Inferior parietal cortex (tissue), 1 donor: ENCODE data around the gene MYH15.

Experiments used
- DNase-seq: peaks from one replicate; pipeline ENCODE4 v3.0.0-alpha.2; 2016; ENCODE audit errors: extremely low spot score

MYH15 gene

DNA sequence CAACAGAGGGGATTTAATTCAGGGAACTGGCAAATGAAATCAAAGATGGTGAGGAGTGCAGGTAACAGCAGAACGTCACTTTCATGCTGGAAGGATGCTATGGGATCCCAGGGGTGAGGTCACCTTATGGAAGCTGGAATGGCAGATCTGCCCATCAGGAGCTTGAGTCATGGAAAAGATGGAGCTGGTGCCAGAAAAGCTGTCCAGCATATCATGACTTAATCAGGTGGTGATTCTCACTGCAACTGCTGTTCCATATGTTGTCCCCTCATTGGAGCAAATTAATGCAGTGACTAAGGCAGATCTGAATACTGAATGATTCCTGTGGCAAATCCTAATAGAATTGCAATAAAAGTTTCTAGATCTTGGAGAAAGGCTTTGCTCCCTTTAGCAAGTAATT lies 175.7 kb downstream of the MYH15 start:
- no peak for DNase-seq

DNA sequence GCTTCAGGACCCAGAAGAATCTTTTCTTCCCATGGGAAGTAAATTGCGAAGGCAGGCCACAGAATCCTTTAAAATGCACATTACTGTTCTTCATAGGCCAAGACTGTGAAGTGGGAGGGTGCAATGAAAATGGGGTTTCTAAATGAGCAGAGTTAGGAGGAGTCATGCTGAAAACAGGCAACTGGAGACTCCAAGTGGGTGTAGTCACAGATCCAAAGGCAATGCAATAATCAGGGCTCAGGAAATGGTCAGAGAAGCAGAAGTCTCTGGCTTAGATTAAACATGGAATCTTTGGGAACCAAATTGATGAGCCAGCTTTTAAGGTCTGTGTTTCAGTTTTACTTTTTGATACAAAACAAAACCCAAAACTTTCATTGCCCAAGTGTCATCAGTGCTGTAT lies 176.4 kb downstream of the MYH15 start:
- no peak for DNase-seq

DNA sequence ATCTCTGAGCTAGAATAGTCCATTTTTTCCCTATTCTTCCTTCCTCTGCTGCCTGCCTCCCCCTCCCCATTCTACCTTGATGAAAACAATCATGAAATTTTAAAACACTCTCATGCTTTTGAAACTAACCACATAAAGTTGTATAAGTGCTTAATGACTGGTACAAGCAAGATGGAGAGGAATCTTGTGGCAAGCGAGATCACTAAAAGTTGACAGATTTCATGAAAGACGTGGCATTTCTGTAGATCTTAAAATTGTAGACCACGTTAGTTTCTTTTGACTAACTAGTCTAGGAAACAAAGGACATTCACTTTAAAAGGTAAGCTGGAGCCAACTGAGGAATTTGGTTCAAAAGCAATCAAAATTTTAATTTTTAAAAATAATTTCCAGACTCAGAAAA lies 178.6 kb downstream of the MYH15 start:
- no peak for DNase-seq
